HL-60 (cell line): ENCODE measurements around the gene SH3PXD2A.

ENCODE experiments used
- POLR2AphosphoS5 ChIP-seq: IDR thresholded peaks from 2 replicates; pipeline ENCODE4 v1.6.1; 2012; ENCODE audit warnings: low read depth
- TF ChIP-seq, protein P1 (sequence below): IDR thresholded peaks from one replicate; pipeline ENCODE4 v1.5.1; 2011; ENCODE audit warnings: low read length, control low read depth, inconsistent platforms; ENCODE audit not compliant: insufficient read depth
- TF ChIP-seq, protein P2 (sequence below): IDR thresholded peaks from 2 replicates; pipeline ENCODE4 v1.6.1; 2012; ENCODE audit warnings: low read depth; ENCODE audit not compliant: insufficient replicate concordance

DNA sequence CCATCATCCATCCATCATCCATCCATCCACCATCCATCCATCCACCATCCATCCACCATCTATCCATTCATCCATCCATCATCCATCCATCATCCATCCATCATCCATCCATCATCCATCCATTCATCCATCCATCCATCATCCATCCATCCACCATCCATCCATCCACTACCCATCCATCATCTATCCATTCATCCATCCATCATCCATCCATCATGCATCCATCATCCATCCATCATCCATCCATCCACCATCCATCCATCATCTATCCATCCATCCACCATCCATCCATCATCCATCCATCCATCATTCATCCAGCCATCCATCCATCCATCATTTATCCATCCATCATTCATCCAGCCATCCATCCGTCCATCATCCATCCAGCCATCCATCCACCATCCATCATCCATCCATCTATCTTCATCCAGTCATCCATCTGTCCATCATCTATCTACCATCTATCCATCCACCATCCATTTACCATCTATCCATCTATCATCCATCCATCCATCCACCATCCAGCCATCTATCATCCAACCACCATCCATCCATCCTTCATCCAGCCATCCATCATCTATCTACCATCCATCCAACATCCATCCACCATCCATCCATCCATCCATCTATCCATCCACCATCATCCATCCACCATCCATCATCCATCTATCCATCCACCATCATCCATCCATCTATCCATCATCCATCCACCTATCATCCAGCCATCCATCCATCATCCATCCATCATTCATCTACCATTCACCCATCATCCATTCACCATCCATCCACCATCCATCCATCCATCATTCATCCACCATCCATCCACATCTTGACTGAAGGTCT, 153.8 kb downstream of the SH3PXD2A start:
- TF ChIP-seq, protein P1, sequence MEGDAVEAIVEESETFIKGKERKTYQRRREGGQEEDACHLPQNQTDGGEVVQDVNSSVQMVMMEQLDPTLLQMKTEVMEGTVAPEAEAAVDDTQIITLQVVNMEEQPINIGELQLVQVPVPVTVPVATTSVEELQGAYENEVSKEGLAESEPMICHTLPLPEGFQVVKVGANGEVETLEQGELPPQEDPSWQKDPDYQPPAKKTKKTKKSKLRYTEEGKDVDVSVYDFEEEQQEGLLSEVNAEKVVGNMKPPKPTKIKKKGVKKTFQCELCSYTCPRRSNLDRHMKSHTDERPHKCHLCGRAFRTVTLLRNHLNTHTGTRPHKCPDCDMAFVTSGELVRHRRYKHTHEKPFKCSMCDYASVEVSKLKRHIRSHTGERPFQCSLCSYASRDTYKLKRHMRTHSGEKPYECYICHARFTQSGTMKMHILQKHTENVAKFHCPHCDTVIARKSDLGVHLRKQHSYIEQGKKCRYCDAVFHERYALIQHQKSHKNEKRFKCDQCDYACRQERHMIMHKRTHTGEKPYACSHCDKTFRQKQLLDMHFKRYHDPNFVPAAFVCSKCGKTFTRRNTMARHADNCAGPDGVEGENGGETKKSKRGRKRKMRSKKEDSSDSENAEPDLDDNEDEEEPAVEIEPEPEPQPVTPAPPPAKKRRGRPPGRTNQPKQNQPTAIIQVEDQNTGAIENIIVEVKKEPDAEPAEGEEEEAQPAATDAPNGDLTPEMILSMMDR, result no peak
- TF ChIP-seq POLR2AphosphoS5, result no peak
- TF ChIP-seq, protein P2, sequence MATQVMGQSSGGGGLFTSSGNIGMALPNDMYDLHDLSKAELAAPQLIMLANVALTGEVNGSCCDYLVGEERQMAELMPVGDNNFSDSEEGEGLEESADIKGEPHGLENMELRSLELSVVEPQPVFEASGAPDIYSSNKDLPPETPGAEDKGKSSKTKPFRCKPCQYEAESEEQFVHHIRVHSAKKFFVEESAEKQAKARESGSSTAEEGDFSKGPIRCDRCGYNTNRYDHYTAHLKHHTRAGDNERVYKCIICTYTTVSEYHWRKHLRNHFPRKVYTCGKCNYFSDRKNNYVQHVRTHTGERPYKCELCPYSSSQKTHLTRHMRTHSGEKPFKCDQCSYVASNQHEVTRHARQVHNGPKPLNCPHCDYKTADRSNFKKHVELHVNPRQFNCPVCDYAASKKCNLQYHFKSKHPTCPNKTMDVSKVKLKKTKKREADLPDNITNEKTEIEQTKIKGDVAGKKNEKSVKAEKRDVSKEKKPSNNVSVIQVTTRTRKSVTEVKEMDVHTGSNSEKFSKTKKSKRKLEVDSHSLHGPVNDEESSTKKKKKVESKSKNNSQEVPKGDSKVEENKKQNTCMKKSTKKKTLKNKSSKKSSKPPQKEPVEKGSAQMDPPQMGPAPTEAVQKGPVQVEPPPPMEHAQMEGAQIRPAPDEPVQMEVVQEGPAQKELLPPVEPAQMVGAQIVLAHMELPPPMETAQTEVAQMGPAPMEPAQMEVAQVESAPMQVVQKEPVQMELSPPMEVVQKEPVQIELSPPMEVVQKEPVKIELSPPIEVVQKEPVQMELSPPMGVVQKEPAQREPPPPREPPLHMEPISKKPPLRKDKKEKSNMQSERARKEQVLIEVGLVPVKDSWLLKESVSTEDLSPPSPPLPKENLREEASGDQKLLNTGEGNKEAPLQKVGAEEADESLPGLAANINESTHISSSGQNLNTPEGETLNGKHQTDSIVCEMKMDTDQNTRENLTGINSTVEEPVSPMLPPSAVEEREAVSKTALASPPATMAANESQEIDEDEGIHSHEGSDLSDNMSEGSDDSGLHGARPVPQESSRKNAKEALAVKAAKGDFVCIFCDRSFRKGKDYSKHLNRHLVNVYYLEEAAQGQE, result no peak
